Measurements from ENCODE around the gene METTL8.
"Not testable (repeated sequence)": the region's sequence is repeated elsewhere in the genome, so short reads cannot be mapped to it uniquely, and the experiment has no call there.

Gene METTL8

GRCh38 chr2:171399292-171399691 lies 34.5 kb downstream of the METTL8 start:
- DNase-seq: no peak

- DNase-seq: no peak
Observed at GRCh38 chr2:171394164-171394740, 39.5 kb downstream of the METTL8 start.

GRCh38 chr2:171393487-171393886 lies 40.3 kb downstream of the METTL8 start:
- DNase-seq: no peak

GRCh38 chr2:171391532-171391931 lies 42.3 kb downstream of the METTL8 start:
- no peak for DNase-seq

GRCh38 chr2:171390941-171391516 lies 42.8 kb downstream of the METTL8 start:
- DNase-seq: no peak

- no peak for DNase-seq
Observed at GRCh38 chr2:171389780-171390179, 44.0 kb downstream of the METTL8 start.

GRCh38 chr2:171389325-171389724 lies 44.5 kb downstream of the METTL8 start:
- no peak for DNase-seq

- DNase-seq: no peak
Observed at GRCh38 chr2:171387052-171387451, 46.7 kb downstream of the METTL8 start.

- no peak for DNase-seq
Observed at GRCh38 chr2:171386627-171387026, 47.2 kb downstream of the METTL8 start.

GRCh38 chr2:171383134-171383533 lies 50.7 kb downstream of the METTL8 start:
- no peak for DNase-seq

- DNase-seq: not testable (repeated sequence)
Observed at GRCh38 chr2:171382175-171382574, 51.6 kb downstream of the METTL8 start.

- not testable (repeated sequence) for DNase-seq
Observed at GRCh38 chr2:171377852-171378251, 55.9 kb downstream of the METTL8 start.

- no peak for DNase-seq
Observed at GRCh38 chr2:171367692-171368091, 66.1 kb downstream of the METTL8 start.

GRCh38 chr2:171365778-171366177 lies 68.0 kb downstream of the METTL8 start:
- no peak for DNase-seq

- no peak for DNase-seq
Observed at GRCh38 chr2:171365232-171365631, 68.6 kb downstream of the METTL8 start.

- DNase-seq: no peak
Observed at GRCh38 chr2:171362396-171362795, 71.4 kb downstream of the METTL8 start.

- no peak for DNase-seq
Observed at GRCh38 chr2:171360905-171361304, 72.9 kb downstream of the METTL8 start.

GRCh38 chr2:171353746-171354145 lies 80.0 kb downstream of the METTL8 start:
- DNase-seq: not testable (repeated sequence)

- DNase-seq: no peak
Observed at GRCh38 chr2:171348056-171348455, 85.7 kb downstream of the METTL8 start.

GRCh38 chr2:171347591-171348032 lies 86.2 kb downstream of the METTL8 start:
- no peak for DNase-seq

GRCh38 chr2:171346723-171347557 lies 86.8 kb downstream of the METTL8 start:
- DNase-seq: no peak

- DNase-seq: no peak
Observed at GRCh38 chr2:171345971-171346722, 87.6 kb downstream of the METTL8 start.

- no peak for DNase-seq
Observed at GRCh38 chr2:171344182-171344581, 89.6 kb downstream of the METTL8 start.

Measured in GOT3 (cell line).